Gastroesophageal sphincter (tissue), 3 donors: Measurements from ENCODE around the gene FPR3.

Source experiments
- POLR2A ChIP-seq, 2 donors: fragments of 450-650 bp; IDR thresholded peaks; one replicate each; pipeline ENCODE4 v1.6.1; 2017; ENCODE audit warnings: antibody characterized with exemption in 2 of 2, mild to moderate bottlenecking in 2 of 2, moderate library complexity in 1 of 2
- POLR2AphosphoS5 ChIP-seq: sonication (generic); formaldehyde crosslinking; IDR thresholded peaks from one replicate; pipeline ENCODE4 v1.6.1; 2017; ENCODE audit warnings: antibody characterized with exemption
- TF ChIP-seq, protein P1 (sequence below), 4 experiments: fragments of 200-600 bp in 2 of 4; fragments of 450-650 bp in 2 of 4; sonication (generic) in 1 of 4; IDR thresholded peaks; one replicate each; pipeline ENCODE4 v1.5.1; 2017 to 2019; ENCODE audit warnings: antibody characterized with exemption in 4 of 4, mild to moderate bottlenecking in 2 of 4, moderate library complexity in 2 of 4

DNA sequence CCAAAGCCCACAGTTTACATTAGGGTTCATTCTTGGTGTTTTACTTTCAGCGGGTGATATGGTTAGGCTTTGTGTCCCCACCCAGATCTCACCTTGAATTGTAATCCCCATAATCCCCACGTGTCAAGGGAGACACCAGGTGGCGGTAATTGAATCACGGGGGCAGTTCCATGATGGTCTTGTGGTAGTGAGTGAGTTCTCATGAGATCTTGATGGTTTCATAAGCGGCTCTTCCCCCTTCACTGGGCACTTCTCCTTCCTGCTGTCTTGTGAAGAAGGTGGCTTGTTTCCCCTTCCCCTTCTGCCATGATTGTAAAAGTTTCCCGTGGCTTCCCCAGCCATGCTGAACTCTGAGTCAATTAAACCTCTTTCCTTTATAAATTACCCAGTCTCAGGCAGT is 22.0 kb upstream of the FPR3 start:
- TF ChIP-seq, protein P1, sequence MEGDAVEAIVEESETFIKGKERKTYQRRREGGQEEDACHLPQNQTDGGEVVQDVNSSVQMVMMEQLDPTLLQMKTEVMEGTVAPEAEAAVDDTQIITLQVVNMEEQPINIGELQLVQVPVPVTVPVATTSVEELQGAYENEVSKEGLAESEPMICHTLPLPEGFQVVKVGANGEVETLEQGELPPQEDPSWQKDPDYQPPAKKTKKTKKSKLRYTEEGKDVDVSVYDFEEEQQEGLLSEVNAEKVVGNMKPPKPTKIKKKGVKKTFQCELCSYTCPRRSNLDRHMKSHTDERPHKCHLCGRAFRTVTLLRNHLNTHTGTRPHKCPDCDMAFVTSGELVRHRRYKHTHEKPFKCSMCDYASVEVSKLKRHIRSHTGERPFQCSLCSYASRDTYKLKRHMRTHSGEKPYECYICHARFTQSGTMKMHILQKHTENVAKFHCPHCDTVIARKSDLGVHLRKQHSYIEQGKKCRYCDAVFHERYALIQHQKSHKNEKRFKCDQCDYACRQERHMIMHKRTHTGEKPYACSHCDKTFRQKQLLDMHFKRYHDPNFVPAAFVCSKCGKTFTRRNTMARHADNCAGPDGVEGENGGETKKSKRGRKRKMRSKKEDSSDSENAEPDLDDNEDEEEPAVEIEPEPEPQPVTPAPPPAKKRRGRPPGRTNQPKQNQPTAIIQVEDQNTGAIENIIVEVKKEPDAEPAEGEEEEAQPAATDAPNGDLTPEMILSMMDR (IDR thresholded peaks at IDR 0.05), result no peak
- TF ChIP-seq POLR2AphosphoS5 (no peak), POLR2A (IDR thresholded peaks at IDR 0.05) (no peak)
